Effector CD8-positive, alpha-beta T cell (primary cell): ENCODE results near the gene BBS9.
A peak's percentile ranks its signal among the peaks of the same experiment; 100 is the strongest.
"Not testable (repeated sequence)": the region's sequence is repeated elsewhere in the genome, so short reads cannot be mapped to it uniquely, and the experiment has no call there.

Experiments used
- DNase-seq: peaks from one replicate; lab custom pipeline; 2025; lab: John Stamatoyannopoulos, UW
- total RNA-seq, 4 experiments: gene quantifications; one replicate each; lab custom pipeline; 2026; lab: John Stamatoyannopoulos, UW

The BBS9 gene
- 25.6 to 46.9 (median 35.0) reads per million in 4 experiments for total RNA-seq

GRCh38 chr7:33128990-33129805 is at the start of gene BBS9:
BBS9 (plus strand) TSS chr7:33129564; CDS start chr7:33146253, 16,689 bp downstream.
- DNase-seq = peak; percentile 83

GRCh38 chr7:33079763-33080690 is 49.3 kb upstream of the BBS9 start:
- no peak for DNase-seq

GRCh38 chr7:33087356-33087755 is 42.0 kb upstream of the BBS9 start:
- no peak for DNase-seq

- no peak for DNase-seq
These were observed 41.5 kb upstream of the BBS9 start for GRCh38 chr7:33087858-33088257.

- no peak for DNase-seq
These were observed 40.2 kb upstream of the BBS9 start for GRCh38 chr7:33089142-33089541.

- DNase-seq = no peak
These were observed 38.2 kb upstream of the BBS9 start for GRCh38 chr7:33091111-33091531.

- no peak for DNase-seq
These were observed 37.6 kb upstream of the BBS9 start for GRCh38 chr7:33091641-33092191.

GRCh38 chr7:33093266-33093665 is 36.1 kb upstream of the BBS9 start:
- no peak for DNase-seq

- not testable (repeated sequence) for DNase-seq
These were observed 34.6 kb upstream of the BBS9 start for GRCh38 chr7:33094745-33095275.

- no peak for DNase-seq
These were observed 30.0 kb upstream of the BBS9 start for GRCh38 chr7:33099154-33099940.

GRCh38 chr7:33100770-33101169 is 28.6 kb upstream of the BBS9 start:
- no peak for DNase-seq

- DNase-seq = no peak
These were observed 27.5 kb upstream of the BBS9 start for GRCh38 chr7:33101906-33102305.

GRCh38 chr7:33107136-33108066 is 22.0 kb upstream of the BBS9 start:
- no peak for DNase-seq

GRCh38 chr7:33108554-33109004 is 20.8 kb upstream of the BBS9 start:
- no peak for DNase-seq

GRCh38 chr7:33109005-33109757 is 20.2 kb upstream of the BBS9 start, which contains the start of gene RP9:
RP9 (minus strand) TSS chr7:33109404; CDS start chr7:33109372, 32 bp downstream.
- peak; percentile 60 for DNase-seq

GRCh38 chr7:33109758-33110238 is 19.6 kb upstream of the BBS9 start:
- no peak for DNase-seq

GRCh38 chr7:33111614-33112013 is 17.8 kb upstream of the BBS9 start:
- no peak for DNase-seq

GRCh38 chr7:33114976-33115375 is 14.4 kb upstream of the BBS9 start:
- no peak for DNase-seq

- no peak for DNase-seq
These were observed 11.0 kb upstream of the BBS9 start for GRCh38 chr7:33118383-33118782.
